ENCODE data around the gene ISOC1.

The ISOC1 gene

GRCh38 chr5:129112295-129112694, 17.7 kb downstream of the ISOC1 start:
- H3K27me3 ChIP-seq (ENCODE audit: control insufficient read depth, insufficient read depth, low read length) = no peaks in the 10 kb centered on the region
- no peaks in the 10 kb centered on the region for H3K4me1 ChIP-seq (ENCODE audit: control insufficient read depth, insufficient read depth, low read length)
- no peaks in the 10 kb centered on the region for H3K9me3 ChIP-seq (ENCODE audit: control insufficient read depth, insufficient read depth, low read depth, low read length)
- H3K9ac ChIP-seq (ENCODE audit: low read length) = no peak overlapping the region
- H3K4me3 ChIP-seq (ENCODE audit: low read depth, low read length) = no peak overlapping the region
- no peaks in the 10 kb centered on the region for H3K36me3 ChIP-seq (ENCODE audit: control insufficient read depth, insufficient read depth, low read length)
- H3K27ac ChIP-seq (ENCODE audit: low read depth, low read length) = no peak overlapping the region

GRCh38 chr5:129113867-129114266, 19.3 kb downstream of the ISOC1 start:
- Histone ChIP-seq H3K9me3 (ENCODE audit: control insufficient read depth, insufficient read depth, low read depth, low read length) (no peaks in the 10 kb centered on the region), H3K27ac (ENCODE audit: low read depth, low read length) (no peak overlapping the region), H3K4me1 (ENCODE audit: control insufficient read depth, insufficient read depth, low read length) (no peaks in the 10 kb centered on the region), H3K36me3 (ENCODE audit: control insufficient read depth, insufficient read depth, low read length) (no peaks in the 10 kb centered on the region), H3K9ac (ENCODE audit: low read length) (no peak overlapping the region), H3K4me3 (ENCODE audit: low read depth, low read length) (no peak overlapping the region), H3K27me3 (ENCODE audit: control insufficient read depth, insufficient read depth, low read length) (no peaks in the 10 kb centered on the region)

GRCh38 chr5:129114539-129115193, 20.1 kb downstream of the ISOC1 start:
- H3K9me3 ChIP-seq (ENCODE audit: control insufficient read depth, insufficient read depth, low read depth, low read length) = no peaks in the 10 kb centered on the region
- no peaks in the 10 kb centered on the region for H3K27me3 ChIP-seq (ENCODE audit: control insufficient read depth, insufficient read depth, low read length)
- no peak overlapping the region for H3K27ac ChIP-seq (ENCODE audit: low read depth, low read length)
- no peak overlapping the region for H3K4me3 ChIP-seq (ENCODE audit: low read depth, low read length)
- no peaks in the 10 kb centered on the region for H3K4me1 ChIP-seq (ENCODE audit: control insufficient read depth, insufficient read depth, low read length)
- no peak overlapping the region for H3K9ac ChIP-seq (ENCODE audit: low read length)
- no peaks in the 10 kb centered on the region for H3K36me3 ChIP-seq (ENCODE audit: control insufficient read depth, insufficient read depth, low read length)

- Histone ChIP-seq H3K9ac (ENCODE audit: low read length) (no peak overlapping the region), H3K4me1 (ENCODE audit: control insufficient read depth, insufficient read depth, low read length) (no peaks in the 10 kb centered on the region), H3K9me3 (ENCODE audit: control insufficient read depth, insufficient read depth, low read depth, low read length) (no peaks in the 10 kb centered on the region), H3K27ac (ENCODE audit: low read depth, low read length) (no peak overlapping the region), H3K27me3 (ENCODE audit: control insufficient read depth, insufficient read depth, low read length) (no peaks in the 10 kb centered on the region), H3K4me3 (ENCODE audit: low read depth, low read length) (no peak overlapping the region), H3K36me3 (ENCODE audit: control insufficient read depth, insufficient read depth, low read length) (no peaks in the 10 kb centered on the region)
Observed at GRCh38 chr5:129115680-129116079, 21.1 kb downstream of the ISOC1 start.

GRCh38 chr5:129116797-129117196, 22.2 kb downstream of the ISOC1 start:
- Histone ChIP-seq H3K4me1 (ENCODE audit: control insufficient read depth, insufficient read depth, low read length) (no peaks in the 10 kb centered on the region), H3K27me3 (ENCODE audit: control insufficient read depth, insufficient read depth, low read length) (no peaks in the 10 kb centered on the region), H3K27ac (ENCODE audit: low read depth, low read length) (no peak overlapping the region), H3K9ac (ENCODE audit: low read length) (no peak overlapping the region), H3K9me3 (ENCODE audit: control insufficient read depth, insufficient read depth, low read depth, low read length) (no peaks in the 10 kb centered on the region), H3K4me3 (ENCODE audit: low read depth, low read length) (no peak overlapping the region), H3K36me3 (ENCODE audit: control insufficient read depth, insufficient read depth, low read length) (no peaks in the 10 kb centered on the region)

- H3K27ac ChIP-seq (ENCODE audit: low read depth, low read length) = no peak overlapping the region
Observed at GRCh38 chr5:129118405-129118804, 23.9 kb downstream of the ISOC1 start.

GRCh38 chr5:129118826-129119225, 24.3 kb downstream of the ISOC1 start:
- Histone ChIP-seq H3K9ac (ENCODE audit: low read length) (no peak overlapping the region), H3K27me3 (ENCODE audit: control insufficient read depth, insufficient read depth, low read length) (no peaks in the 10 kb centered on the region), H3K27ac (ENCODE audit: low read depth, low read length) (no peak overlapping the region), H3K4me1 (ENCODE audit: control insufficient read depth, insufficient read depth, low read length) (no peaks in the 10 kb centered on the region), H3K36me3 (ENCODE audit: control insufficient read depth, insufficient read depth, low read length) (no peaks in the 10 kb centered on the region), H3K4me3 (ENCODE audit: low read depth, low read length) (no peak overlapping the region), H3K9me3 (ENCODE audit: control insufficient read depth, insufficient read depth, low read depth, low read length) (no peaks in the 10 kb centered on the region)

More at GRCh38 chr5:129118405-129118804, 23.9 kb downstream of the ISOC1 start:
- Histone ChIP-seq H3K36me3 (ENCODE audit: control insufficient read depth, insufficient read depth, low read length) (no peaks in the 10 kb centered on the region), H3K9me3 (ENCODE audit: control insufficient read depth, insufficient read depth, low read depth, low read length) (no peaks in the 10 kb centered on the region), H3K9ac (ENCODE audit: low read length) (no peak overlapping the region), H3K27me3 (ENCODE audit: control insufficient read depth, insufficient read depth, low read length) (no peaks in the 10 kb centered on the region), H3K4me1 (ENCODE audit: control insufficient read depth, insufficient read depth, low read length) (no peaks in the 10 kb centered on the region), H3K4me3 (ENCODE audit: low read depth, low read length) (no peak overlapping the region)

- Histone ChIP-seq H3K27me3 (ENCODE audit: control insufficient read depth, insufficient read depth, low read length) (no peaks in the 10 kb centered on the region), H3K27ac (ENCODE audit: low read depth, low read length) (no peak overlapping the region), H3K4me1 (ENCODE audit: control insufficient read depth, insufficient read depth, low read length) (no peaks in the 10 kb centered on the region), H3K4me3 (ENCODE audit: low read depth, low read length) (no peak overlapping the region), H3K9me3 (ENCODE audit: control insufficient read depth, insufficient read depth, low read depth, low read length) (no peaks in the 10 kb centered on the region), H3K36me3 (ENCODE audit: control insufficient read depth, insufficient read depth, low read length) (no peaks in the 10 kb centered on the region), H3K9ac (ENCODE audit: low read length) (no peak overlapping the region)
Observed at GRCh38 chr5:129120158-129120581, 25.6 kb downstream of the ISOC1 start.

- Histone ChIP-seq H3K4me1 (ENCODE audit: control insufficient read depth, insufficient read depth, low read length) (no peaks in the 10 kb centered on the region), H3K4me3 (ENCODE audit: low read depth, low read length) (no peak overlapping the region), H3K9me3 (ENCODE audit: control insufficient read depth, insufficient read depth, low read depth, low read length) (no peaks in the 10 kb centered on the region), H3K27me3 (ENCODE audit: control insufficient read depth, insufficient read depth, low read length) (no peaks in the 10 kb centered on the region), H3K9ac (ENCODE audit: low read length) (no peak overlapping the region), H3K27ac (ENCODE audit: low read depth, low read length) (no peak overlapping the region), H3K36me3 (ENCODE audit: control insufficient read depth, insufficient read depth, low read length) (no peaks in the 10 kb centered on the region)
Observed at GRCh38 chr5:129122560-129122959, 28.0 kb downstream of the ISOC1 start.

GRCh38 chr5:129124608-129125007, 30.1 kb downstream of the ISOC1 start:
- Histone ChIP-seq H3K9me3 (ENCODE audit: control insufficient read depth, insufficient read depth, low read depth, low read length) (no peaks in the 10 kb centered on the region), H3K4me1 (ENCODE audit: control insufficient read depth, insufficient read depth, low read length) (no peaks in the 10 kb centered on the region), H3K9ac (ENCODE audit: low read length) (no peak overlapping the region), H3K27ac (ENCODE audit: low read depth, low read length) (no peak overlapping the region), H3K27me3 (ENCODE audit: control insufficient read depth, insufficient read depth, low read length) (no peaks in the 10 kb centered on the region), H3K4me3 (ENCODE audit: low read depth, low read length) (no peak overlapping the region), H3K36me3 (ENCODE audit: control insufficient read depth, insufficient read depth, low read length) (no peaks in the 10 kb centered on the region)

- Histone ChIP-seq H3K9me3 (ENCODE audit: control insufficient read depth, insufficient read depth, low read depth, low read length) (no peaks in the 10 kb centered on the region), H3K36me3 (ENCODE audit: control insufficient read depth, insufficient read depth, low read length) (no peaks in the 10 kb centered on the region), H3K27ac (ENCODE audit: low read depth, low read length) (no peak overlapping the region), H3K27me3 (ENCODE audit: control insufficient read depth, insufficient read depth, low read length) (no peaks in the 10 kb centered on the region), H3K4me3 (ENCODE audit: low read depth, low read length) (no peak overlapping the region), H3K9ac (ENCODE audit: low read length) (no peak overlapping the region), H3K4me1 (ENCODE audit: control insufficient read depth, insufficient read depth, low read length) (no peaks in the 10 kb centered on the region)
Observed at GRCh38 chr5:129125819-129126218, 31.3 kb downstream of the ISOC1 start.
